Effector memory CD4-positive, alpha-beta T cell (primary cell): ENCODE data around the gene NAT14.

Experiments
- DNase-seq, 3 donors: peaks; one replicate each; pipeline ENCODE4 v3.0.0-alpha.2; 2020
- H3K27ac ChIP-seq: 2 replicates; pipeline ENCODE4 v1.7.0; 2013; ENCODE audit warnings: mild to moderate bottlenecking, low read length, moderate library complexity; ENCODE audit not compliant: insufficient read depth, poor library complexity, severe bottlenecking
- H3K27me3 ChIP-seq: replicated peaks from 2 replicates; pipeline ENCODE4 v1.7.0; 2013; ENCODE audit warnings: mild to moderate bottlenecking, low read length; ENCODE audit not compliant: insufficient read depth, control insufficient read depth, poor library complexity, severe bottlenecking
- H3K36me3 ChIP-seq: 2 replicates; pipeline ENCODE4 v1.7.0; 2013; ENCODE audit warnings: mild to moderate bottlenecking, low read length, moderate library complexity; ENCODE audit not compliant: control insufficient read depth, insufficient read depth
- H3K4me1 ChIP-seq: 2 replicates; pipeline ENCODE4 v1.7.0; 2013; ENCODE audit warnings: low read length, mild to moderate bottlenecking; ENCODE audit not compliant: control insufficient read depth, insufficient read depth, poor library complexity, severe bottlenecking
- H3K4me3 ChIP-seq: 2 replicates; pipeline ENCODE4 v1.7.0; 2013; ENCODE audit warnings: low read length, low read depth, mild to moderate bottlenecking; ENCODE audit not compliant: insufficient read depth, poor library complexity, severe bottlenecking
- H3K9me3 ChIP-seq: 2 replicates; pipeline ENCODE4 v1.7.0; 2013; ENCODE audit warnings: mild to moderate bottlenecking, low read length, moderate library complexity; ENCODE audit not compliant: control insufficient read depth

NAT14 gene

DNA sequence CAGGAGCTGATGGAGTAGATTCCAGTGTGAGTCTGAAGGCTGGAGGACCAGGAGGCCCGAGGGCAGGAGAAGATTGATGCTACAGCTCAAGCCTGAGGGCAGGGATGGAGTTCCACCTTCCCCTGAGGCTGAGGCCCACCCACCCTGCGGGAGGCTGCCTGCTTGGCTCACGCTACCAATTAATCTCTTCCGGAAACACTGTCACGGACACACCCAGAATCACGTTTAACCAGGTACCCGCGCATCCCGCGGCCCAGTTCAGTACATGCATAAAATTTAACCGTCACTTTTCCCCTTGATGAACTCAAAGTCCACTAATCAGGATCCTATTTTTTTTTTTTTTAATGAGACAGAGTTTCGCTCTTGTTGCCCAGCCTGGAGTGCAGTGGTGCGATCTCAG, 13.7 kb upstream of the NAT14 start:
- no peak overlapping the region for H3K27ac ChIP-seq
- H3K4me3 ChIP-seq = no peak overlapping the region
- no peaks in the 10 kb centered on the region for H3K9me3 ChIP-seq
- H3K27me3 ChIP-seq = no peaks in the 10 kb centered on the region
- no peak for DNase-seq
- no peaks in the 10 kb centered on the region for H3K36me3 ChIP-seq
- peaks cover 9% of the 10 kb centered on the region for H3K4me1 ChIP-seq

DNA sequence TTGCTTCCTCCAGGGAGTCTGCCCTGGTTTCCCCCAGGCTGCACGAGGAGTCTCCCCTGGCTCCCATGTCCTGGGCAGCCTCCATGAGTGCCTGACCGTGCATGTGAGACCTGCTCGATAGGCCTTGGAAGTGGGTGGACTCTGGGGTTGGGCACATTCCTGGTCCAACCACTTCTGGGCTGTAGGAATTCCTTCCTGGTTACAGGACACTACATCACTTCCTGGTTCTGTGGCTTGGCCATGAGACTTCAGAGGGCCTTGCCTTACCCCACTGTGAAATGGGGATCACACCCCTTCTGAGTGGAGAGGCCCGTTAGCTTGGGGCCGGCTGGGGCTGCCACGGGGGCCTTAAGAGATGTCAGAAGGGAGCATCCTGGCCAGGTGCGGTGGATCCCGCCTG, 12.5 kb upstream of the NAT14 start:
- Histone ChIP-seq H3K27me3 (no peaks in the 10 kb centered on the region), H3K27ac (no peak overlapping the region), H3K4me3 (no peak overlapping the region), H3K4me1 (peaks cover 13% of the 10 kb centered on the region), H3K36me3 (no peaks in the 10 kb centered on the region), H3K9me3 (no peaks in the 10 kb centered on the region)
- no peak for DNase-seq

GRCh38 chr19:55473225-55474012, 11.6 kb upstream of the NAT14 start:
- Histone ChIP-seq H3K9me3 (no peaks in the 10 kb centered on the region), H3K4me3 (no peak overlapping the region), H3K27ac (no peak overlapping the region), H3K27me3 (no peaks in the 10 kb centered on the region), H3K4me1 (peaks cover 12% of the 10 kb centered on the region), H3K36me3 (no peaks in the 10 kb centered on the region)
- no peak for DNase-seq

DNA sequence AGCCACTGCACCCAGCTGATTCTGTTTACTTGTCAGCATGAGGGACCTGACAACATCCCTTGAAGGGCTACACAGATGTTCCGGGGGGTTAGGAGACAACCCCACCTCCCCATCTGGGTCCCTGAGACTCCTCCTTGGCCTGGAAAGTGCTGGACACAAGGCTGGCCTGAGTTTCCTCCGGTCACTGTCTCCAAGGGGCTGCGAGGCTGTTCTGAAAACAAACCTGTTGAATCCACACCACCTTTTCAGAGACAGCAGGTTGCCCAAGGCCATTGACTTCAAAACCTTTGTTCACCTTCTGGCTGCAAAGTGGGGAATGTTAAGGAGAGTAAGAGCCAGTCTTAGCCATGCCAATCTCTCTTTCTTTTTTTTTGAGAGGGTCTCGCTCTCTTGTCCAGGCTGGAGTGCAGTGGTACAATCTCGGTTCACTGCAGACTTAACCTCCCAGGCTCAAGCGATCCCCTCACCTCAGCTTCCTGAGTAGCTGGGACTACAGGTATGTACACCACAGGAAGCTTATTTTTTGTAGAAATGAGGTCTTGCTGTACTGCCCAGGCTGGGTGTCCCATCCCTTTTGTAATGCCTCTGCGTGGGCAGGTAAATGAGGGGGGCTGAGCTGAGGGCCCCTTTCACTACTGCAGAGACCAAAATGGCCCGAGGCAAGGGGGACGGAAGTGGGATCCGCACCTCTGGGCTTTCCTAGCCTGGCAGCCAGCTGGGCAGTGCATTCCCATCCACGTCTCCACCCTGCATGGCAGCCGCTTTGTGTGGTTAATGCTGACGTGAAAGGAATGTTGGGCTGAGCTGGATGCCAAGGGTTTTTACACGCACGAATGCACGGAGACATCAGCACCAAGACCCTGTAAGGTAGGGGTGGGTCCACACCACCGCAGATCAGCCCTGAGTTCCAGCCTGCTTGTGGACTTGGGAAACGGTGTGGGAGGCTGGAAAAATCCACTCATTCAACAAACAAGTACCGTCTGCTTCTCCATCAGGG, 10.4 kb upstream of the NAT14 start:
- Histone ChIP-seq H3K4me3 (no peak overlapping the region), H3K27ac (no peak overlapping the region), H3K36me3 (no peaks in the 10 kb centered on the region), H3K4me1 (peaks cover 12% of the 10 kb centered on the region), H3K9me3 (no peaks in the 10 kb centered on the region), H3K27me3 (no peaks in the 10 kb centered on the region)
- DNase-seq = no peak

- Histone ChIP-seq H3K4me1 (peaks cover 12% of the 10 kb centered on the region), H3K4me3 (peak within 1 kb of the TSS; percentile 58), H3K9me3 (no peaks in the 10 kb centered on the region), H3K36me3 (peaks cover 5% of the 10 kb centered on the region), H3K27ac (peak within 1 kb of the TSS; percentile 86), H3K27me3 (no peaks in the 10 kb centered on the region)
- DNase-seq = peak; percentile 90 to 96 (median 95)
These were observed 8.8 kb upstream of the NAT14 start, which contains the start of gene ZNF628 for GRCh38 chr19:55476100-55476775. Gene ZNF628, plus strand, starts transcription at chr19:55476617. Its CDS starts 3,294 bp downstream, at chr19:55479911.

DNA sequence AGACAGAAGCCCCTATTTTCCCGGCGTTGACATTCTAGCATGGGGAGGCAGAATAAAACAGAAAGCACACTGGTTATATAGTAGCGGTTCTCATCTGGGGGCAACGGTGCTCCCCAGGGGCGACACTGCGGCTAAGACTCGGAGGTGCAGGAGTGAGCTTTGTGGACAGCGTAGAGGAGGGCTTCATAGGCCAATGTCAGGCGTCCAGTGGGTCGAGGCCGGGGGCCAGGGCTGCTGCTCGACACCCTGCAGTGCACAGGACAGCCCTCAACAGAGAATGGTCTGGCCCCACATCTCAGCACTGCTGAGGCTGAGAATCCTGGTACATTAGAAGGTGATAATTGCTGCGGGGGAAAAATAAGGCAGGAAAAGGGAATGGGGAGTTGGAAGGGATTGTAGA, 7.1 kb upstream of the NAT14 start:
- peaks cover 13% of the 10 kb centered on the region for H3K36me3 ChIP-seq
- peaks cover 12% of the 10 kb centered on the region for H3K4me1 ChIP-seq
- H3K27ac ChIP-seq = no peak overlapping the region
- no peaks in the 10 kb centered on the region for H3K27me3 ChIP-seq
- H3K9me3 ChIP-seq = no peaks in the 10 kb centered on the region
- no peak overlapping the region for H3K4me3 ChIP-seq
- no peak for DNase-seq

DNA sequence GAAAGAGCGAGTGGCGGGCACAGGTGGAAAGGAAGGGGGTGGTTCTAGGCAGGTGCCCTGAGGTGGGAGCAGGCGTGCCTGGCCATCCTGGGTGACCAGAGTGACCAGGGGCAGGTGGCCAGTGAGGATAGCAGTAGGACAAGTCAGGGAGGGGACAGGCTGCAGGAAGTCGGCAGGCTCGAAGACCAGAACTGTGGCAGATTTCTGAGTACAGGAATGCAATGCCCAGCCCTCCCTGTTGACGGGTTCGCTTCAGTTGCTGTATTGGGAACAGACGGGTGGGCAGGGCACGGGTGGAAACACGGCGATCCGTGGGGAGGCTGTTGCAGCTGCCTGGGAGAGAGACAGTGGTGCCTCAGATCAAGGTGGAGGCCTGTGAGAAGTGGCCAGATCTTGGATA, 6.6 kb upstream of the NAT14 start:
- Histone ChIP-seq H3K9me3 (no peaks in the 10 kb centered on the region), H3K4me1 (peaks cover 12% of the 10 kb centered on the region), H3K27me3 (no peaks in the 10 kb centered on the region), H3K27ac (no peak overlapping the region), H3K36me3 (peaks cover 18% of the 10 kb centered on the region), H3K4me3 (no peak overlapping the region)
- DNase-seq = no peak

DNA sequence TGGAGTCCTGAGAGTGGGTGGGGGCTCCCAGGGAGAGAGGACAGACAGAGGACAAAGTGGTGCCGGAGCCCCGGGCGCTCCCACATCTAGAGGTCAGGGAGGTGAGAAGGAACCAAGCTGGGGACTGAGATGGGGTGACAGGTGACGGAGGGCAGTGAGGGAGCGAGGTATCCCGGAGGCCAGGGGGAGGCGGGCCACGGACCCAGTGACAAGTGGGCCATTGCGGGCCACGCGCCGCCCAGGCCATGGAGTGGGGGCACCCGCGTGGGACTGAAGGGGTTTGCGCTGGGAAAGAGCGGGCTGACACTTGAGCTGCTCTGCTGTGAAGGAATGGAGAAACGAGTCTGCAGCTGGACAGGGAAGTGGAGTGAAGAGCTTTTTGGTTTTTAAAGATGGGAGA, 5.9 kb upstream of the NAT14 start:
- H3K27ac ChIP-seq = no peak overlapping the region
- no peak for DNase-seq
- H3K9me3 ChIP-seq = no peaks in the 10 kb centered on the region
- H3K27me3 ChIP-seq = no peaks in the 10 kb centered on the region
- H3K36me3 ChIP-seq = peaks cover 19% of the 10 kb centered on the region
- H3K4me3 ChIP-seq = no peak overlapping the region
- peaks cover 17% of the 10 kb centered on the region for H3K4me1 ChIP-seq

- Histone ChIP-seq H3K27ac (no peak overlapping the region), H3K36me3 (peaks cover 19% of the 10 kb centered on the region), H3K4me3 (no peak overlapping the region), H3K4me1 (peaks cover 23% of the 10 kb centered on the region), H3K27me3 (no peaks in the 10 kb centered on the region), H3K9me3 (no peaks in the 10 kb centered on the region)
- no peak for DNase-seq
These were observed 5.3 kb upstream of the NAT14 start for GRCh38 chr19:55479451-55480230.
